Non-pigmented ciliary epithelial cell (primary cell): ENCODE results near the gene CROT.

Source experiments
- DNase-seq: peaks from one replicate; pipeline ENCODE4 v3.0.0-alpha.2; 2010; ENCODE audit warnings: low read depth

Gene CROT

DNA sequence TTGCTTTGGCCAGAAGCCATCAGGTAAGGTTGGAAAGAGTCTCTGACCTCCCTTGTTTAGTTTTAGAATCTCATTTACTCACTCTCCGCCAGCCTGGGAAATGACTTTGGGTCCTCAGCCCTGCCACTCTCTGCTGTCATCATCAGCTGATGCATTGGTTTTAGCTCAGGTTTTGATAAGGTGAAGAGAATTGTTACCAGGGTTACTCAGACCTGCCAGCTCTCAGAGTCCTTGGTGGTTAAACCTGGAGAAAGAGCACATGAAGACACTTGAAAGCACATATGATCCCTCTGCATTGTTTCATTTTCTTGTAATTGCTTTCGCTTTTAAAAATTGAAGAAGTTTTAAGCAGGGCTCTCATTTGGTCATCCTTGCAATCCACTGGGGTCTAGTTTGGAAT, 4.0 kb upstream of the CROT start:
- DNase-seq = no peak

DNA sequence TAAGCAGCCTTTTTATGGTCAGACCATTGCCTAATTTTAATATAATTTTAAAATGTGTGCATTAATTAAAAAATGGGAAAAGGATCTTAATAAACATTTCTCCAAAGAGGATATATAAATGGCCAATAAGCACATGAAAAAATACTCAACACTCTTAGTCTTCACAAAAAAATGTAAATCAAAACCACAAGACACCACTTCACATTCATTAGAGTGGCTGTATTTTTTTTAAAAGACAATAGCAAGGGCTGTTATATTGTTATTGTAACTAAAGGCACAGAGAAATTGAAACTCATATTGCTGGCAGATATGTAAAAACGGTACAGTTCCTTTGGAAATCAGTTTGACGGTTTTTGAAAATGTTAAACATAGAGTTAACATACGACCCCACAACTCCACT, 3.2 kb upstream of the CROT start:
- no peak for DNase-seq

DNA sequence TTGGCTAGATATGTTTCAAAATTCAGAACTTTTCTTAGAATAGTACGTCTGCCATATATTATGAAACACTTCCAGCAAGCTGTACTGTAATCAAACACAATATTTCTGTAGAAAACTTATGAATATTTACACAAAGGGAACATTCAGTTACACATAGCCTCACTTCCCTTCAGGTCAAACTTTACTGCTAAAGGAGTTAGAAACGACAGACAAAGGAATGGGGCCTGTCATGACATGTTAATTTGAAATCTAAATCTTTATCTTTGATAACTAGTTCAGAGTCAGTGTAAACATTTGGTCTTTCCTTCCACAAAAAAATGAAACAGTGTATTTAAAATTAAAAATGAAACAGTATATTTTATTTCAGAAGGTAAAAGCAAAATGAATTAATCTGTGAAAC, 1.0 kb upstream of the CROT start:
- DNase-seq = no peak

DNA sequence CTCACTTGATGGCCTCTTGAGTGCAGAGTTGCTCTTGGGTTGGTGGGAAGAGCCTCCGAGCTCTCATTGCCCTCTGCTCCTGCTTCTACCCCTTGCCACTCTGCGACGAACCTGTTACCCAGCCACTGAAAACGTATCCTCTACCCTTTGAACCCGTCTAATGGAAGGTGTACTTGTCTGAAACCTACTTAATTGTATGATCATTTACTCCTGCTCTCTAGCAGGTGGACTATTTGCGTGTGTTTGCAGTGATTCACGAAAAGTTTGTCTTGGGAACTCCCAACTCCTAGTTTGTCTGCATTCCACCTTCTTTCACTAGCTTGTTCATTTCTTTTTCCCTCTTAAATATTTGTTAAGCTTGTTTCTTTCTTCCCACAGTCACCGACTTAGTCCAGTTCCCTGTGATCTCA, 503 bp downstream of the CROT start:
- no peak for DNase-seq

DNA sequence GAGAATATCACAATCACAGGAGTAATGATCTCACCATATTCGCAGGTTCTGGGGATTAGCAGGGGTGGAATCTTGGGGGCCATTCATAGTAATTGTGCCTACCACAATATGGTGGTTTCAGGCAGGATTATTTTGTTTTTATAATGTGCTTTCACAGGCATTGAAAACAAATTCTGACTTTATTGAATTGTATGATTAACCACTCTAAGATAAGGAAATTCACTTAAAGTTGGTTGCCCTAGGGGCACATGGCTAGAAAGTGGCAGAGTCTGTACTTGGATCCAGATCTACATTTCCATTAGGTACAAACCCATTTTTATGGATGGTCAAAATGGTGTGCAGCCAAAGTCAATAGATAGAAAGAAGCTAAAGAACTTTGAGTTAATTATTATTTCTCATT, 1.7 kb downstream of the CROT start:
- no peak for DNase-seq

DNA sequence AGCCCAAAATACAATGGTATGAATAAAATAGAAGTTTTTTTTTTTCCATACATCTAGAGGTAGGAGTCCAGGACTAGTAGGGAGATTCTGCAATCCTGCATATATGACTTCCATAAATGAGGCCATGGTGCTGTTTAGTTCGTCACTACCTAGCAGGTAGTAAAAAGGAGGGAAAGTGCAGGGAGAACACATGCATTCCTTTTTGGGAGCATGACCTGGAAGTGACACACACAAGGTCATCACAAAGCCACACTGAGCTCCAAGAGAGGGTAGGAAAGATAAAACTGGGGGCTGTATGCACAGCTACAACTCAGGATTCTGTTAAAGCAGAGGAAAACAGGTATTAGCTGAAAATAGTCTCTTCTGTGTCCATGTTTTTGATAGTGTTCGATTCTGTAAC, 2.2 kb downstream of the CROT start:
- DNase-seq = no peak

DNA sequence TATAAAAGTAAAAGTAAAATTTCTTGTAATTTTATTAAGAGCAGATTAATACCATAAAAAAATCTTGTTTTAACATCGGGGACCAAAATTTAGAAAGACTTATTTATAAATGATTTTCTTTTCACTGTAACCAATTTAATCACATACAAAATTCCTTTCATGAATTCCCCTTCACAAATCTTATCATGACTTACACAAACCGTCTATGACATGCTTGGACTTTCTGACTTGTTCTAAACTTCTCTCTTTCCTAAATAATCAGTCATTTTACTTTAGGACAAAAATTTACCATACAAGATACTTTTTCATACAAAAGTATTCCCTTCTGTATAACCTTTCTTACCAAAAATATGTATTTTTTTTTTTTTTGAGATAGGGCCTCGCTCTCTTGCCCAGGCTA, 9.3 kb downstream of the CROT start:
- no peak for DNase-seq

DNA sequence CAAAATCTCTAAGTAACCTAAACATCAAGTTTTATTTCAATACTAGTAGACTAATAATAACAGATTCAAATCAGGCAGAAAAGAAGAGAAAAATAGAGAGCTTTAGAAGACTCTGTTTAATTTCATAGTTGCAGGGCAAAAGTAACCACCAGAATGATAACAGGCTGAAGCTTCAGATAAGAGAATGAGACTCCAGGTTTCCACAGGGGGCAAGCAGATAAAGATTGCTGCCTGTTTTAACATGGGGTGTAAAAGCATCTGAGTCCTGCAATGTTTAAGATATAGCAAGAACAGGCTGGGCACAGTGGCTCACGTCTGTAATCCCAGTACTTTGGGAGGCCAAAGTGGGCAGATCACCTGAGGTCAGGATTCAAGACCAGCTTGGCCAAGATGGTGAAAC, 11.0 kb downstream of the CROT start:
- no peak for DNase-seq

DNA sequence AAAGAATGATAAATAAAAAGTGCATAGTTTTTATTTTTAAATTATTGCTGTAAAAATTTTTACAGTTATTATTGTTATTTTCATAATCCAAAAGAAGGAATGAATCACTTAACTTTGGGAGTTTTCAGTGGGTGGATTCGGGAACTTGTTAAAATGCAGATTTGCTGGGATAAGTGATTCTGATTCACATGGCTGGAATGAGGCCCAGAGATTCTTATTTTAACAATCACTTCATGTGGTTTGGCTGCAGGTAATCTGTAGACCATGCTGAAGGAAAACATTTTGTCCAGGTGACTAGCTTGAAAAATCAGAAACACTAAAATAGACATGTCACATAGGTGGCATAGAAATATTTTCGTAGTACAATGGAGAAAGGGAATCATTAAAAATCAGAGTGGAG, 13.9 kb downstream of the CROT start:
- no peak for DNase-seq

DNA sequence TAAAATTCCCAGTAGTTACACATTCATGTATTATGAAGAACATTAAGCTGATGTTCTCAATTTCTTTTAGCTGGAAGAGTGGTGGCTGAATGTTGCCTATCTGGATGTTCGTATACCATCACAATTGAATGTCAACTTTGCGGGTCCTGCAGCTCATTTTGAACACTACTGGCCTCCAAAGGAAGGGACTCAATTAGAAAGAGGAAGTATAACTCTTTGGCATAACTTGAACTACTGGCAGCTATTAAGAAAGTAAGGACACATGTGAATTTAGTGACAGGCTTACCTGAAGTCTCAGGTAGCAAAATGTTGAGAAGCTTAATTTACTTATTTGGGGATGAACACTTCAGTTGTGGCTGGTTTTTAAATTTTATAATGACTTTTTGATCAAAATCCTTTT, 15.9 kb downstream of the CROT start:
- no peak for DNase-seq

DNA sequence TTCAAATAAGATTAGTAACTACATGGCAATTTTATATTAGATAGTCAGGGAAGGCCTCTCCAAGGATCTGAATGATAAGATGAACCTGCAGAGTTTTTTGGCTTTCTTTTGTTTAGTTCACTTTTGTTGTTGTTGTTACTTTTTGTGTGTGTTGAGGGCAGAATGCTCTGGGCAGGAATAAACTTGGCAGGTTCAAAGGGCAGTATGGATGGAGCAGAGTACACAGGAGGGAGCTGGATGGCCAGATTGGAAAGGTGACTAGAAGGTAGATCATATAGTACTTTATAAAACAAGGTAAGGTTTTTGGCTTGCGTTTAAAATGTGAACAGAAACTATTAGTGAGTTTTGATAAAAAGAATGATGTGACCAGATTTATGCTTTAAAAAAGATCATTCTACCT, 17.9 kb downstream of the CROT start:
- no peak for DNase-seq

DNA sequence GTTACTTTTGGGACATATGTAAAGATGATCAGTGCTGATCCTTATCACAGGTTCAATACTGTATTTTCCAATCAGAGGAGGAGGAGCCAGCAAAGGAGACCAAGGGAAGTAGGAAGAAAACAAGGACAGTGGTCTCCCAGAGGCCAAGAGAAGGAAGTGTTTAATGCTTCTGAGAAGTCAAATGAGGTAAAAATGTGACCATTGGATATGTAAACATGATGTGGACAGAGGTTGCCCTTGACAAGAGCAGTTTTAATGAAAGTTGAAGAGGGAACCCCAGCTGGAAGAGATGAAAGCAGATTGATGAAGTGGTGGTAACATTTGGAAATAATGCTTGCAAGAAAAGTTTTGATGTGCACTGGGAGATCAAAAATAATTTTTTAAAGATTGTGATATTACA, 18.8 kb downstream of the CROT start:
- DNase-seq = no peak

DNA sequence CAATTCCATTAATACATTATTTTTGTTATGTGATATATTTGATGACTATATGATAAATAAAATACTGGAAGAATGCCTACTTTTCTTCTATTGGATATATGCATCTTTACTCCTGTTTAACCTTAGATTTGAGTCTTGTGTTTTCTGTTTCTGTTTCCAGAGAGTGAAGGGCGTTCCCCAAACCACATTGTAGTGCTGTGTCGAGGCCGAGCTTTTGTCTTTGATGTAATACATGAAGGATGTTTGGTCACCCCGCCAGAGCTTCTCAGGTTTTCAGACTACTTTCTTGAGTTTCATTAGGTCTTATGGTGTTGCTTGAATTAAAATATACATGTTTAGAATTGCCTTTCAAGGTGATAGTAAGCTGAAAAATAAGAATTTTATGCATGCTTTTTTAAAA, 23.8 kb downstream of the CROT start:
- no peak for DNase-seq

DNA sequence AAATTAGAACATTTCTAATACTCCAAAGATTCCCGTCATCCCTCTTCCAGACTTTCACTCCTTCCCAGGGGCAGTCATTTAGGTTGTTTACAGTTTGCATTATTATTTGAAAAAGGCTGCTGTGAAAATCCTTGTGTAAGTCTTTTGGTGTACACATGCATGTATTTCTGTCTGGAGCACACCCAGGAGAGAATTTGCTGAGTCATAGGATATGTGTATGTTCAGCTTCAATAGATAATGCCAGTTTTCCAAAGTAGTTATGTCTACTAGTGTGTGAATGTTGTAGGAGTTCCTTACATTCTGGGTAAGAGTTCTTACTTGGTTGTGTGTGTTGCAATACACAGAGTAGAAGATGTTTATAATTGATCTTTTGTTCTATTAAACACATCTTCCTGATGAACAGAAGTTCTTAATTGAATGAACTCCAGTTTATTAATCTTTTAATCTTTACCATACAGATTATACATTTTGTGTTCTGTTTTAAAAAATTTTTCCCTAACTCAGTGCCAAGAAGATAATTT, 25.3 kb downstream of the CROT start:
- DNase-seq = peak; percentile 34

DNA sequence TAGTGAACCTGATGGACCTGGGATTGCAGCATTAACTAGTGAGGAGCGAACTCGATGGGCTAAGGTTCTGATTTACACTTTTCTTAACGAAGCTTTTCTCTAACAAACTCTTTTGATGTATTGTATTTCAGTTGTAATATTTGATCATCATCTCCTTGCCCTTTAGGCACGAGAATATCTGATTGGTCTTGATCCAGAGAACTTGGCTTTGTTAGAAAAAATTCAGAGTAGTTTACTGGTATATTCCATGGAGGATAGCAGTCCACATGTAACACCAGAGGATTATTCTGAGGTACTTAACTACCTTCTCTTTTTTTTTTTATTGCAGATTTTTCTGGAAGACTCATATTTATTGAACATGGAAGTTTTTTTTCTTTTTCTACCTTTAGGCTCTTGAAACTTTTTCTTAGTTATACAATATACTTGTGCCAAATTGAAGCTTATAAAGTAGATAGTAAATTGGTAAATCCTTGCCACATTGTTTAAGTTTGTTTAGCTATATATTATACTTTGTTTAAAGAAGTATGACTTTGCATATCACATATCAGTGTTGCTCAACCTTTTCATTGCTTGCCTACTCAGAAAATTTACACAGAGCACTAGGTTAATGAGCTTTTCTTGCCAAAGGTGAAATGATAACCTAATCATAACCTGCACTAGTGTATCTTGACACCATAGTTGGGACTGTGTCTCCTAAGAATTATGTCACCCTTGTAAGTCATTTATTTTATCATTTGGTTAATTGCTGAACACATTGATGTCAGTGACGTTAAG, 30.4 kb downstream of the CROT start:
- no peak for DNase-seq

DNA sequence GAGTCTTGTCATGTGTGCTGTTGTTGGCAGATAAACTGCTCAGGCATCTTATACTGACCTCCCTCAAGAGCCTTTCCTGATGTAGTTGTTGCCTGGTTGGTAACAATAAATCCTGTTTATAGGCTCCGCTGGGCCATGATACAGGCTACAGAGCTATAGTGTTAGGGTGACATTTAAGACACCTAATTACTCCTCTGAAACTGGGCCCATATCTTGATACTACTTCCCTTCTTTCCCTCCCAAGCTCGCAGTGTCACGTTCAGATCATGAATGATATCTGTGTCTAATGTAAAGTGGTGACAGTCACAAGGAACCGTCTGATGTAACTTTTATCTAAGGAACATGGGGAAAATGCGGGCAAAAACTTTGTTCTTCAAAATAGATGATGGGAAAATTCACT, 35.4 kb downstream of the CROT start:
- DNase-seq = no peak

DNA sequence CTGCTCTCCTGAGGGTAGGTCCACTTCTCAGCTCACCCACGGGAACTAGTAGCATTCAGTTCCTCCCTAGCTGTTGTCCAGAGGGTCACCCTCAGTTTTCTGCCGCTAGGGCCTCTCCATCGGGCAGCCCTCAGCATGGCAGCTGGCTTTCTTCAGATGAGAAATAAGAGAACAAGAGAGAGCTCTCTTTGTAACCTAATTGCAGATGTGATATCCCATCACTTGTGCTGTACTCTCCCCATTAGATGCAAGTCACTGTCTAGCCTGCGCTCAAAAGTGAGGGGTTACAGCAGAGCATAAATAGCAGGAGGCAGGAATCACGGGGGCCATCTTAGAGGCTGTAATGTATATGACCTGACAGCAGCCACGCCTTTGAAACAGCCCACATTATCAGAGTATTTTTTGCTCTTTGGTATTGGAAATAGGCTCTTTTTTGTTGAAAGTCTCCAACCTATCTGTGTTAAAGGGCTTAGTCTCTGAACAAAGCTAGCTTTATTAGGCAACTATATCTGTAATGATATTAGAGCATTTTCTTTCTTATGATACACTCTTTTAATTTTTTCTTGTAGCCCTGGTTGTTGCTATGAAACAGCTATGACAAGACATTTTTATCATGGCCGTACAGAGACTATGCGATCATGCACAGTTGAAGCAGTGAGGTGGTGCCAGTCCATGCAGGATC, 45.7 kb downstream of the CROT start:
- no peak for DNase-seq

DNA sequence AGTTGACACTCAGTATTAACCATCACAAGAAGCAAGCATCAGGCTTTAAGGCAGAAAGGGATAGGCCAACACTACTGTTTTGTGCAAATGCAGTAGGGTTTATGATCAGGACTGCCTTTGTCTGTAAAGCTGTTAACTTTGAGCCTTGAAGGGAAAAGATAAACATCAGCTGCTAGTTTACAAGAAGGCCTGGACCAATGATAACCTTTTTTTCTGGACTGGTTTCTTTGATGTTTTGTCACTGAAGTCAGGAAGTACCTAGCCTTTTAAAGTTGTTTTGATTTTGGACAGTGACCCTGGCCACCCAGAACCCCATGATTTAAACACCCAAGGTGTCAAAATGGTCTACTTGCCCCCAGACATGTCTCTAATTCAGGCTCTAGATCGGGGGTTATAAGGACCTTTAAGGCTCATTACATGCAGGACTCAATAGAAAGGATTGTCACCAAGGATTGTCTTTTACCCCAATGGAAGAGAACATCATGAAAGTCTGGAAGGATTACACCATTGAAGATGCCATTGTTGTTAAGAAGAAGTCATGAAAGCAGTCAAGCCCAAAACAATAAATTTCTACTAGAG, 50.1 kb downstream of the CROT start:
- DNase-seq = no peak

DNA sequence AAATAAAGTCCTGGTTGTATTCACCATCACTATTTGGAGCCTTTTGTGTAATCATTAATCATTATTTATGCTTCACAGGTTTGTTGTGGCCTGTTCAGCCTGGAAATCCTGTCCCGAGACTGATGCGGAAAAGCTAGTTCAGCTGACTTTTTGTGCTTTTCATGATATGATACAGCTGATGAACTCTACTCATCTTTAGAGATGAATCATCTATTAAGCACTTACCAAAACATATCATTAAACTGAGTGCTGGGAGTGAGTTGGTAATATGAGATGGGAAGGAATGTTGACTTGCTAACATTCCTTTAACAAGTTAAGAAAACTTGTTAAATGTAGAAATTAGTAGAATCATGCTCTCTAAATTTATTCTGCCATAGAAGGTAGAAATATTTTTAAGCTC, 53.0 kb downstream of the CROT start:
- DNase-seq = peak; percentile 60

DNA sequence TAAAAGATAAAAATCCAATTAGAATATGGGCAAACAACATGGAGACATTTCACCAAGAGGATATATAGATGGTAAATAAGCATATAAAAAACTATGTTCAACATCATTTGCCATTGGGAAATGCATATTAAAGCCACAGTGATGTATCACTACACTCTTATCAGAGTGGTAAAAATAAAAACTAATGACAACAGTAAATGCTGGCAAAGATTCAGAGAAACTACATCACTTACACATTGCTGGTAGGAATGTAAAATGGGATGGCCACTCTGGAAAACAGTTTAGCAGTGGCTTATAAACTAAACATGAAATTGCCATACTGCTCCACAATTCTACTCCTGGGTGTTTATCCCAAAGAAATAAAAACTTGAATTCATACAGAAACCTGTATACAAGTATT, 59.2 kb downstream of the CROT start:
- no peak for DNase-seq

DNA sequence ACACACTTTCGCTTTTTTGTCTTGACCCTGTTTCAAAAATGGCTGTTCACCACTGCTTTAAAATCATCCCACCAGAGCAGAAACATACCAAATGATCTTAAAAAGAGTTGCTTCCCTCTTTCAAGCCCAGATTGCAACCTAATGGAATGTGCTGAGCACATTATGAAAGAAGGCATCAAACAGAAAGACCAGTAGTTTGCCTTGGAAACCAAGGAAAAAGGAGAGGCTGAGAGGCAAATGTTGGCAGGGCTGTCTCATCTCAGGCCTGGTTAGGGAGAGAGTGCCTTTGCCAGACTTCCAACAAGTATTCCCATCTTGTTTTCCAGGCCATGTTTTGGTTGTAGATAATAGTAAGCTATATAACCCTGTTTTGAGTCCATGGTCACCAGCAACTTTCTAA, 65.7 kb downstream of the CROT start:
- DNase-seq = no peak

DNA sequence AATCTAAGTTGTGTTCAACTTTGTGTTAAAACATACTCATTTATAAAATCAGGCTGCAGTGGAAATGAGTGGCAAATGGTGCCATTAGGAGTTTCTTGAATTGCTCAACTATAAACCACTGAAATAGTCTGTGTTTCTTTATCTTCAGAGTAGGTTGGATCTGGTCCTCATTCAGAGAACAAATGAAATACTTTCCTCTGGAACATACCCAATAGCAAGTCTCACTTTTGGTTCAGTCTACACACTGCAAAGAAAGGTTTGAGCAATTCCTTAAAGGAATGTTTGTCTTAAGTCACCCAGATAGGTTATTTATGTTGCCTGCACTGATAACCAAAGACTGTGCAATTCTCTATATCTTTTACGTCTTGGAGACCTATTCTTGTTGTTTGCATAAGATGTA, 67.6 kb downstream of the CROT start:
- no peak for DNase-seq
